ENCODE results near the gene ANKRD9.

The ANKRD9 gene

GRCh38 chr14:102490456-102490855 is 19.1 kb downstream of the ANKRD9 start:
- TF ChIP-seq, protein P1, sequence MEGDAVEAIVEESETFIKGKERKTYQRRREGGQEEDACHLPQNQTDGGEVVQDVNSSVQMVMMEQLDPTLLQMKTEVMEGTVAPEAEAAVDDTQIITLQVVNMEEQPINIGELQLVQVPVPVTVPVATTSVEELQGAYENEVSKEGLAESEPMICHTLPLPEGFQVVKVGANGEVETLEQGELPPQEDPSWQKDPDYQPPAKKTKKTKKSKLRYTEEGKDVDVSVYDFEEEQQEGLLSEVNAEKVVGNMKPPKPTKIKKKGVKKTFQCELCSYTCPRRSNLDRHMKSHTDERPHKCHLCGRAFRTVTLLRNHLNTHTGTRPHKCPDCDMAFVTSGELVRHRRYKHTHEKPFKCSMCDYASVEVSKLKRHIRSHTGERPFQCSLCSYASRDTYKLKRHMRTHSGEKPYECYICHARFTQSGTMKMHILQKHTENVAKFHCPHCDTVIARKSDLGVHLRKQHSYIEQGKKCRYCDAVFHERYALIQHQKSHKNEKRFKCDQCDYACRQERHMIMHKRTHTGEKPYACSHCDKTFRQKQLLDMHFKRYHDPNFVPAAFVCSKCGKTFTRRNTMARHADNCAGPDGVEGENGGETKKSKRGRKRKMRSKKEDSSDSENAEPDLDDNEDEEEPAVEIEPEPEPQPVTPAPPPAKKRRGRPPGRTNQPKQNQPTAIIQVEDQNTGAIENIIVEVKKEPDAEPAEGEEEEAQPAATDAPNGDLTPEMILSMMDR (IDR thresholded peaks at IDR 0.05; ENCODE audit: control insufficient read depth, insufficient read depth, low read depth, low read length, missing control alignments): no peak
- DNase-seq (ENCODE audit: low read depth): no peak
- no peak overlapping the region for H3K4me3 ChIP-seq (ENCODE audit: control insufficient read depth, low read depth, low read length)

DNA sequence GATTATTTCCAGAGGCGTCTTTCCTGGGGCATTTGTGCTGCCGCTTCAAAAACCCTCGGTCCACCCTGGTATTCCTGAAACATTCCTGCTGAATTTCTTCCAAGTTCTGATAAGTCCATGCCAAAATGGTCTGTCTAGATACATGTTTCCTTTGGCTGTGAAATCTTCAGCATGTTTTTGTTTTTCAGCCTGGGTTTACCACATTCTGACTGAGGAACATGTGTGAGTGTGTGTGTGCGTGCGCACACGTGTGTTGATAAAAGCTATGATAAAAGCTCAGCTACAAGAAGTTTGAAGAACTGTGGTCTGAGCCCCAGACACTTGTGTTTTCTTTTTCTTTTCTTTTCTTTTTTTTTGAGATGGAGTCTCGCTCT is 22.4 kb downstream of the ANKRD9 start:
- no peak for DNase-seq (ENCODE audit: low read depth)
- H3K4me3 ChIP-seq (ENCODE audit: control insufficient read depth, low read depth, low read length): no peak overlapping the region
- TF ChIP-seq, protein P1 (IDR thresholded peaks at IDR 0.05; ENCODE audit: control insufficient read depth, insufficient read depth, low read depth, low read length, missing control alignments): no peak

DNA sequence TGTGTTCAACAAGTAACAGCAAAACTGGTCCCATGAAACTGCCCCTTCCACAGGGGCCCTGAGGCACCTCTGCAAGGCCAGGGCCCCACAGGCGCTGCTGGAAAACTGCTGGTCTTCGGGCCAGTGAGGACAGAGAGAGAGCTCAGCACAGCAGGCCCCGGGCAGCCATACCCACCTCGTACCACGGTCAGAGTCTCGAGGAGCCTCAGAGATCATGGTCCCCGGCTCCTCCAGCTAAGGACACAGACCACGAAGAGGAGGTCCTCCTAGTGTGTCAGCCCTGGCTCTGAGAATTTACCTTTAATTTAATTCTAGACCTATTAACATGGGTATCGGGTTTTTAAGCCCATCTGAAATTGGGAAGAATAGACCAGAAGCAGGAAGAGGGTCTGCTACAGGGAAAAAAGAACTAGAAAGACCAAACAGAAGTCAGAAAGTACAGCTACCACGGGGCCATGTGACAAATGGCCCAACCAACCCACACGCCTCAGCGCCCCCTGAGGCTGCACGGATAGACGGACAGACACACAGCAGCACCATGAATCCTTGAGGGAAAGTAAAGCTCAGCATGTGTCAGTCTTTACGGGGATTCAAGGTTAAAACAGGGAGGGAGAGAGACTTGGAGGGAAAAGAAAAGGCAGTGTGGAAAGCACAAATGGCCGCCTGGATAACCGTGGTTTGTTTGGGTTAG is 22.9 kb downstream of the ANKRD9 start:
- no peak overlapping the region for H3K4me3 ChIP-seq (ENCODE audit: control insufficient read depth, low read depth, low read length)
- TF ChIP-seq, protein P1 (IDR thresholded peaks at IDR 0.05; ENCODE audit: control insufficient read depth, insufficient read depth, low read depth, low read length, missing control alignments): no peak
- no peak for DNase-seq (ENCODE audit: low read depth)

DNA sequence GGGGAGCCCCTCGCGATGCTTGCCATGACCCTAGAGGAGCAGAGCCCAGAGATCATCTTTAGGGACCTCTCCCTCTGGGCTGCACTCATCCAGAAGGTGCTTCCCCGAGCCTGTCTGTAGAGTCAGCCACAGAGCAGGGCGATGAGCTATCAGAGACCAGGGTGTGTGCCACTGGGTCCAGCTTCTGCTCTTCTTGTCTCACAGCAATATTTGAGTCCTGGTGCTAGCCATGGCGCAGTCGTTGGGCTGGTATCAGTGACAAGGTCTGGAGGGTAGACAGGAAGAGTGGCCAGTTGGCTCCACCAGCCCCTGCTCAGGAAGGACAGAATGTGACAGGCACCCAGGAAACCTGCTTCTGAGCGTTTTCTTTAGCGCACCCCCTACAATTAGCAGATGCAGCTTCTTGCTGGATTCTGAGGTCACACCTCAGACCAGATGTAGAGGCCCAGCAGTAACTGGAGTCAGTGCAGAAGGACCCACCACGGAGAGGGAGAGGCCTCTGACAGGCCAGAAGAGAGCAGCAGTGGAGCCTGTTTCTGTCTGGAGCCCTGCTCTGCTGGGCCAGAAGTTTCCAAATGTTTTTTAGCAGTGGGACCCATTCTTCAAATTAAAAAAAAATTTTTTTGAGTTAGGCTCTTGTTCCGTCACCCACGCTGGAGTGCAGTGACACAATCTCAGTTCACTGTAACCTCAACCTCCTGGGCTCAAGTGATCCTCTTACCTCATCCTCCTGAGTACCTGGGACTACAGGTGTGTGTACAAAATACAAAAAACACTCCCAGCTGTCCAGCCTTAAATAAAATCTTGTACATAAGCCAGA is 23.7 kb downstream of the ANKRD9 start:
- no peak overlapping the region for H3K4me3 ChIP-seq (ENCODE audit: control insufficient read depth, low read depth, low read length)
- TF ChIP-seq, protein P1 (IDR thresholded peaks at IDR 0.05; ENCODE audit: control insufficient read depth, insufficient read depth, low read depth, low read length, missing control alignments): no peak
- no peak for DNase-seq (ENCODE audit: low read depth)

- no peak overlapping the region for H3K4me3 ChIP-seq (ENCODE audit: control insufficient read depth, low read depth, low read length)
- TF ChIP-seq, protein P1 (IDR thresholded peaks at IDR 0.05; ENCODE audit: control insufficient read depth, insufficient read depth, low read depth, low read length, missing control alignments): no peak
- no peak for DNase-seq (ENCODE audit: low read depth)
Measured at GRCh38 chr14:102484316-102484715, 25.3 kb downstream of the ANKRD9 start.

DNA sequence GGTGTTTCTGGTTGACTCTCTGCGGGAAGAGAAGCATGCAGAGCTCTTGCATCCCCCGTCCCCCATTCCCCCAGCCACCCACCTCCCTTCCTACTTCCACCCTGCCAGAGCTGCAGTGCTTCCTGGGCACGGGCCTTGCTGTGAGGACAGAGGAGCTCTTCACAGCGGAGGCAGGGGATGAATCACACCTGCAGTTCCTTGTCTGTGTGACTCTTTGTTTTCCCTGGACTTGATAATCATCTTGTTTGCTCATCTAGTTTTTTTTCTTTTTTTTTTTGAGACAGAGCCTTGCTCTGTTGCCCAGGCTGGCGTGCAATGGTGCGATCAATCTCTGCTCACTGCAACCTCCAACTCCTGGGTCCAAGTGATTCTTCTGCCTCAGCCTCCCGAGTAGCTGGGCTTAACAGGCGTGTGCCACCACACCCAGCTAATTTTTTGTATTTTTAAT is 27.8 kb downstream of the ANKRD9 start:
- no peak overlapping the region for H3K4me3 ChIP-seq (ENCODE audit: control insufficient read depth, low read depth, low read length)
- TF ChIP-seq, protein P1 (IDR thresholded peaks at IDR 0.05; ENCODE audit: control insufficient read depth, insufficient read depth, low read depth, low read length, missing control alignments): no peak
- DNase-seq (ENCODE audit: low read depth): no peak
